ENCODE data around the gene PCDH9.

DNA sequence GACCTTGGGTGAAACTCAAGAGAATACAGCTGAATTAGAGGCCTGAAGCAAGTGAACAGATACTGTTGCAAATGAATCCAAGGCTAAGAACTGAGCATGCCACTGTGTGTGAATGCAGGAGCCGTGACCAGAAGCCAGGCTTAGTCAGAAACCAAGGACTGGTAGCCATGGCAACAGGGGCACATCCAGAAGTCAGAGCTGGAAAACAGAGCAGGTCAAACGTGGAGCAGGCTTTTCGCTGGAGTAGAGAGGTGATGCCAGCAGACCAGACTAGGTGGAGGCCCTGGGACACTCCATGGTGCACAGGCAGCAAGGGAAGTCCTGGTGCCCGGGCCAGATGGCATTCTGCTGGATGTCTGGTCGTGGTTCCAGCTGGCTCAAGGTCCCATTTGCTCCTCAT, 564.1 kb downstream of the PCDH9 start:
- no peak for TF ChIP-seq CTCF (conservative IDR thresholded peaks at IDR 0.05; ENCODE audit: low read depth, low read length)
- TF ChIP-seq EZH2 (IDR thresholded peaks at IDR 0.05; ENCODE audit: borderline replicate concordance, low read depth, low read length, poor library complexity, severe bottlenecking), result no peak

All from A673 (cell line).